Progenitor cell of endocrine pancreas (in vitro differentiated cells): ENCODE measurements around the gene EBF4. TPM values are rescaled to one million over a fixed set of nuclear protein-coding genes. Genes with fewer than 3 reads are reported as not detected.
"Not testable (repeated sequence)": the region's sequence is repeated elsewhere in the genome, so short reads cannot be mapped to it uniquely, and the experiment has no call there.

Experiments
- DNase-seq: peaks from one replicate; pipeline ENCODE4 v3.0.0; 2021; ENCODE audit warnings: low spot score; ENCODE audit not compliant: unreplicated experiment
- H3K27ac Mint-ChIP-seq: 2 replicates; pipeline ENCODE4 v1.8.0; 2021; ENCODE audit warnings: mild to moderate bottlenecking, moderate library complexity, mixed read lengths
- H3K27me3 Mint-ChIP-seq: 2 replicates; pipeline ENCODE4 v1.8.0; 2021; ENCODE audit warnings: mixed read lengths
- H3K36me3 Mint-ChIP-seq: 2 replicates; pipeline ENCODE4 v1.8.0; 2022; ENCODE audit warnings: mixed read lengths; ENCODE audit not compliant: insufficient read depth
- H3K4me1 Mint-ChIP-seq: 2 replicates; pipeline ENCODE4 v1.8.0; 2021; ENCODE audit warnings: low read depth, mixed read lengths
- H3K4me3 Mint-ChIP-seq: 2 replicates; pipeline ENCODE4 v1.8.0; 2021; ENCODE audit warnings: low read depth, mild to moderate bottlenecking, moderate library complexity, mixed read lengths
- H3K9me3 Mint-ChIP-seq: 2 replicates; pipeline ENCODE4 v1.8.0; 2021; ENCODE audit warnings: low read depth, mixed read lengths
- CTCF ChIP-seq: fragments of 200-600 bp; sonication (generic); IDR thresholded peaks from one replicate; pipeline ENCODE4 v1.5.0; 2021; ENCODE audit warnings: antibody characterized with exemption, mild to moderate bottlenecking; ENCODE audit not compliant: unreplicated experiment
- total RNA-seq: library from RNA; stranded (reverse); gene quantifications from 2 replicates; pipeline ENCODE4 v1.2.1, GENCODE V29; 2021

The EBF4 gene
- total RNA-seq, 1 donor from 2014 or later, result 63.8 TPM

GRCh38 chr20:2695206-2695983 is 2.8 kb downstream of the EBF4 start:
- no peak for DNase-seq
- Mint-ChIP-seq H3K4me3 (peak overlapping the region; percentile 56), H3K27me3 (peaks cover 51% of the 10 kb centered on the region), H3K4me1 (peaks cover 7% of the 10 kb centered on the region), H3K36me3 (peaks cover 6% of the 10 kb centered on the region), H3K9me3 (no peaks in the 10 kb centered on the region), H3K27ac (no peak overlapping the region)
- no peak for TF ChIP-seq CTCF

- peaks cover 50% of the 10 kb centered on the region for H3K27me3 Mint-ChIP-seq
- H3K4me3 Mint-ChIP-seq, H3K9me3 Mint-ChIP-seq, H3K4me1 Mint-ChIP-seq, H3K36me3 Mint-ChIP-seq, H3K27ac Mint-ChIP-seq, DNase-seq: not testable (repeated sequence)
Measured at GRCh38 chr20:2695984-2696525, 3.5 kb downstream of the EBF4 start.

GRCh38 chr20:2696646-2697045 is 4.1 kb downstream of the EBF4 start:
- Mint-ChIP-seq H3K4me1 (peaks cover 5% of the 10 kb centered on the region), H3K9me3 (no peaks in the 10 kb centered on the region), H3K27me3 (peaks cover 47% of the 10 kb centered on the region), H3K36me3 (peaks cover 3% of the 10 kb centered on the region), H3K27ac (no peak overlapping the region), H3K4me3 (no peak overlapping the region)
- no peak for TF ChIP-seq CTCF
- no peak for DNase-seq

GRCh38 chr20:2697768-2698167 is 5.2 kb downstream of the EBF4 start:
- TF ChIP-seq CTCF, result no peak
- Mint-ChIP-seq H3K27me3 (peaks cover 44% of the 10 kb centered on the region), H3K27ac (no peak overlapping the region), H3K9me3 (no peaks in the 10 kb centered on the region), H3K36me3 (peaks cover 3% of the 10 kb centered on the region), H3K4me1 (no peaks in the 10 kb centered on the region), H3K4me3 (no peak overlapping the region)
- peak; percentile 1 for DNase-seq

GRCh38 chr20:2698186-2698817 is 5.7 kb downstream of the EBF4 start:
- peak; percentile 6 for DNase-seq
- Mint-ChIP-seq H3K4me3 (no peak overlapping the region), H3K36me3 (peaks cover 3% of the 10 kb centered on the region), H3K4me1 (no peaks in the 10 kb centered on the region), H3K27ac (no peak overlapping the region), H3K27me3 (peaks cover 44% of the 10 kb centered on the region), H3K9me3 (no peaks in the 10 kb centered on the region)
- TF ChIP-seq CTCF, result no peak
